Activated CD4-positive, alpha-beta memory T cell treated with anti-CD3 and anti-CD28 coated beads, Interleukin-2, amount 10 ng/mL, durations not matched to agents 7 days and 5 days (primary cell): Measurements from ENCODE around the gene SLC35G3. TPM values are rescaled to one million over a fixed set of nuclear protein-coding genes. Genes with fewer than 3 reads are reported as not detected.
A peak's percentile ranks its signal among the peaks of the same experiment; 100 is the strongest.
"Not testable (repeated sequence)": the region's sequence is repeated elsewhere in the genome, so short reads cannot be mapped to it uniquely, and the experiment has no call there.

ENCODE experiments used
- CTCF ChIA-PET: fragments of 350-600 bp; sonication (Branson Sonifier 250); formaldehyde crosslinking; loops from one replicate; lab custom pipeline; 2021; ENCODE audit warnings: antibody characterized with exemption, inconsistent platforms; lab: Charles Lee
- POLR2A ChIA-PET: fragments of 350-600 bp; sonication (Branson Sonifier 250); formaldehyde crosslinking; loops from one replicate; lab custom pipeline; 2021; ENCODE audit warnings: antibody characterized with exemption; lab: Charles Lee
- DNase-seq: peaks from one replicate; pipeline ENCODE4 v3.0.0-alpha.2; 2020
- H3K27ac Mint-ChIP-seq: one replicate; pipeline ENCODE4 v1.8.0; 2021; ENCODE audit warnings: mild to moderate bottlenecking, mixed read lengths
- H3K27me3 Mint-ChIP-seq: one replicate; pipeline ENCODE4 v1.8.0; 2021; ENCODE audit warnings: mixed read lengths
- H3K36me3 Mint-ChIP-seq: one replicate; pipeline ENCODE4 v1.8.0; 2021; ENCODE audit warnings: low read depth, mixed read lengths
- H3K4me1 Mint-ChIP-seq: one replicate; pipeline ENCODE4 v1.8.0; 2021; ENCODE audit warnings: mixed read lengths
- H3K4me3 Mint-ChIP-seq: one replicate; pipeline ENCODE4 v1.8.0; 2021; ENCODE audit warnings: mild to moderate bottlenecking, mixed read lengths
- H3K9me3 Mint-ChIP-seq: one replicate; pipeline ENCODE4 v1.8.0; 2021; ENCODE audit warnings: mixed read lengths
- total RNA-seq, 2 experiments: library from RNA; stranded (reverse); gene quantifications; one replicate each; pipeline ENCODE4 v1.2.3, GENCODE V29; 2021

Gene SLC35G3
- total RNA-seq: not detected

- CTCF ChIA-PET, DNase-seq, POLR2A ChIA-PET, H3K36me3 Mint-ChIP-seq, H3K9me3 Mint-ChIP-seq, H3K4me3 Mint-ChIP-seq, H3K27ac Mint-ChIP-seq, H3K4me1 Mint-ChIP-seq, H3K27me3 Mint-ChIP-seq: not testable (repeated sequence)
These were observed at the start of gene SLC35G3 for GRCh38 chr17:35194001-35194400. Gene SLC35G3, minus strand, starts transcription at chr17:35194393. Its CDS starts 86 bp downstream, at chr17:35194307.

- Mint-ChIP-seq H3K4me1 (peaks cover 59% of the 10 kb centered on the region), H3K27ac (peak overlapping the region; percentile 96), H3K27me3 (no peaks in the 10 kb centered on the region), H3K36me3 (peaks cover 75% of the 10 kb centered on the region), H3K9me3 (no peaks in the 10 kb centered on the region), H3K4me3 (peak overlapping the region; percentile 95)
- POLR2A ChIA-PET: interaction anchor here (0.7 to 9.2 kb wide), 39 partner anchors 11 to 566 kb away, joined by 3 to 498 read pairs (median 8); partner anchors contain the start of genes AP2B1, NLE1, PEX12 and RAD51D
- CTCF ChIA-PET: interaction anchor here (1.0 to 5.2 kb wide), 5 partner anchors 30 to 300 kb away, joined by 3 to 48 read pairs (median 3); no protein-coding TSS in a partner anchor
- DNase-seq: peak; percentile 71
These were observed 49.6 kb upstream of the SLC35G3 start for GRCh38 chr17:35243561-35244340.

- peaks cover 60% of the 10 kb centered on the region for H3K4me1 Mint-ChIP-seq
- H3K27ac Mint-ChIP-seq: peak within 1 kb of the TSS; percentile 96
- peak within 1 kb of the TSS; percentile 95 for H3K4me3 Mint-ChIP-seq
- peak; percentile 96 for DNase-seq
- no peaks in the 10 kb centered on the region for H3K9me3 Mint-ChIP-seq
- H3K27me3 Mint-ChIP-seq: no peaks in the 10 kb centered on the region
- ChIA-PET CTCF (interaction anchor here (0.7 to 5.2 kb wide), 7 partner anchors 29 to 300 kb away, joined by 3 to 48 read pairs (median 4); partner anchors contain the start of gene NLE1), POLR2A (interaction anchor here (0.8 to 9.2 kb wide), 47 partner anchors 9 to 566 kb away, joined by 3 to 498 read pairs (median 6); partner anchors contain the start of genes AP2B1, NLE1, PEX12 and RAD51D)
- H3K36me3 Mint-ChIP-seq: peaks cover 75% of the 10 kb centered on the region
These were observed 48.8 kb upstream of the SLC35G3 start, which contains the start of gene SLFN5 for GRCh38 chr17:35242805-35243560. Gene SLFN5, plus strand, starts transcription at chr17:35243072. Its CDS starts 15,619 bp downstream, at chr17:35258691.

GRCh38 chr17:35242158-35242804 lies 48.1 kb upstream of the SLC35G3 start:
- peaks cover 2% of the 10 kb centered on the region for H3K9me3 Mint-ChIP-seq
- H3K4me1 Mint-ChIP-seq: peaks cover 60% of the 10 kb centered on the region
- H3K4me3 Mint-ChIP-seq: peak overlapping the region; percentile 95
- ChIA-PET POLR2A (interaction anchor here (0.8 to 9.2 kb wide), 50 partner anchors 9 to 567 kb away, joined by 3 to 498 read pairs (median 6); partner anchors contain the start of genes AP2B1, NLE1, PEX12 and RAD51D), CTCF (interaction anchor here (0.7 to 5.2 kb wide), 9 partner anchors 11 to 301 kb away, joined by 3 to 48 read pairs (median 3); partner anchors contain the start of gene NLE1)
- H3K27ac Mint-ChIP-seq: peak overlapping the region; percentile 96
- DNase-seq: peak; percentile 92
- no peaks in the 10 kb centered on the region for H3K27me3 Mint-ChIP-seq
- peaks cover 75% of the 10 kb centered on the region for H3K36me3 Mint-ChIP-seq

- POLR2A ChIA-PET: interaction anchor here (0.6 to 9.2 kb wide), 26 partner anchors 10 to 1474 kb away, joined by 3 to 498 read pairs (median 6); partner anchors contain the start of genes NLE1, PEX12, RAD51D and SLFN11
- peak overlapping the region; percentile 95 for H3K4me3 Mint-ChIP-seq
These were observed 47.3 kb upstream of the SLC35G3 start for GRCh38 chr17:35241520-35241919.

GRCh38 chr17:35240861-35241260 lies 46.7 kb upstream of the SLC35G3 start:
- peaks cover 80% of the 10 kb centered on the region for H3K36me3 Mint-ChIP-seq
- H3K9me3 Mint-ChIP-seq: peaks cover 3% of the 10 kb centered on the region
- H3K4me1 Mint-ChIP-seq: peaks cover 59% of the 10 kb centered on the region
- H3K27me3 Mint-ChIP-seq: no peaks in the 10 kb centered on the region
- peak overlapping the region; percentile 96 for H3K27ac Mint-ChIP-seq
- POLR2A ChIA-PET: interaction anchor here (0.6 to 9.2 kb wide), 27 partner anchors 9 to 1473 kb away, joined by 3 to 498 read pairs (median 6); partner anchors contain the start of genes NLE1, PEX12, RAD51D and SLFN11
- H3K4me3 Mint-ChIP-seq: peak overlapping the region; percentile 95
- CTCF ChIA-PET: interaction anchor here (0.7 to 5.2 kb wide), 13 partner anchors 9 to 327 kb away, joined by 3 to 48 read pairs (median 3); partner anchors contain the start of gene SLFN12L
- DNase-seq: no peak

More at GRCh38 chr17:35241520-35241919, 47.3 kb upstream of the SLC35G3 start:
- Mint-ChIP-seq H3K27ac (peak overlapping the region; percentile 96), H3K27me3 (no peaks in the 10 kb centered on the region), H3K4me1 (peaks cover 59% of the 10 kb centered on the region), H3K36me3 (peaks cover 77% of the 10 kb centered on the region), H3K9me3 (peaks cover 3% of the 10 kb centered on the region)
- CTCF ChIA-PET: interaction anchor here (0.7 to 5.2 kb wide), 10 partner anchors 9 to 298 kb away, joined by 3 to 48 read pairs (median 3); partner anchors contain the start of gene SLFN12L
- DNase-seq: peak; percentile 42

GRCh38 chr17:35239823-35240222 lies 45.6 kb upstream of the SLC35G3 start:
- Mint-ChIP-seq H3K4me3 (peak overlapping the region; percentile 95), H3K36me3 (peaks cover 81% of the 10 kb centered on the region), H3K4me1 (peaks cover 52% of the 10 kb centered on the region), H3K27me3 (no peaks in the 10 kb centered on the region), H3K9me3 (peaks cover 11% of the 10 kb centered on the region), H3K27ac (peak overlapping the region; percentile 60)
- POLR2A ChIA-PET: interaction anchor here (0.9 to 9.2 kb wide), 15 partner anchors 11 to 349 kb away, joined by 4 to 498 read pairs (median 28); partner anchors contain the start of genes LIG3, NLE1, PEX12 and SLFN11
- CTCF ChIA-PET: interaction anchor here (0.7 to 5.2 kb wide), 7 partner anchors 8 to 302 kb away, joined by 3 to 48 read pairs (median 3); no protein-coding TSS in a partner anchor
- DNase-seq: no peak

GRCh38 chr17:35238821-35239220 lies 44.6 kb upstream of the SLC35G3 start:
- H3K36me3 Mint-ChIP-seq: peaks cover 76% of the 10 kb centered on the region
- DNase-seq: no peak
- H3K27ac Mint-ChIP-seq: peak overlapping the region; percentile 15
- H3K4me3 Mint-ChIP-seq: peak overlapping the region; percentile 46
- no peaks in the 10 kb centered on the region for H3K27me3 Mint-ChIP-seq
- ChIA-PET POLR2A (interaction anchor here (0.7 to 9.2 kb wide), 13 partner anchors 10 to 350 kb away, joined by 3 to 498 read pairs (median 5); partner anchors contain the start of genes LIG3, NLE1, PEX12 and SLFN11), CTCF (interaction anchor here (1.3 to 2.4 kb wide), 2 partner anchors 25 to 75 kb away, joined by 5 to 6 read pairs; no protein-coding TSS in a partner anchor)
- peaks cover 44% of the 10 kb centered on the region for H3K4me1 Mint-ChIP-seq
- H3K9me3 Mint-ChIP-seq: peaks cover 13% of the 10 kb centered on the region

- Mint-ChIP-seq H3K36me3 (peaks cover 64% of the 10 kb centered on the region), H3K27ac (no peak overlapping the region), H3K4me1 (peaks cover 44% of the 10 kb centered on the region), H3K4me3 (no peak overlapping the region), H3K9me3 (peaks cover 13% of the 10 kb centered on the region), H3K27me3 (no peaks in the 10 kb centered on the region)
- ChIA-PET POLR2A (interaction anchor here (8.4 to 9.2 kb wide), 2 partner anchors 16 to 24 kb away, joined by 152 to 498 read pairs; no protein-coding TSS in a partner anchor), CTCF (no interaction called here)
- no peak for DNase-seq
These were observed 42.6 kb upstream of the SLC35G3 start for GRCh38 chr17:35236821-35237220.

GRCh38 chr17:35235917-35236316 lies 41.7 kb upstream of the SLC35G3 start:
- Mint-ChIP-seq H3K27me3 (no peaks in the 10 kb centered on the region), H3K4me3 (no peak overlapping the region), H3K9me3 (peaks cover 16% of the 10 kb centered on the region), H3K4me1 (peaks cover 40% of the 10 kb centered on the region), H3K36me3 (peaks cover 61% of the 10 kb centered on the region), H3K27ac (no peak overlapping the region)
- no peak for DNase-seq
- POLR2A ChIA-PET: interaction anchor here (1.1 to 1.6 kb wide), 3 partner anchors 10 to 264 kb away, joined by 3 to 17 read pairs (median 3); no protein-coding TSS in a partner anchor
- CTCF ChIA-PET: interaction anchor here (0.9 to 1.1 kb wide), 2 partner anchors 17 to 57 kb away, joined by 3 read pairs; no protein-coding TSS in a partner anchor

GRCh38 chr17:35235289-35235688 lies 41.1 kb upstream of the SLC35G3 start:
- Mint-ChIP-seq H3K27me3 (no peaks in the 10 kb centered on the region), H3K36me3 (peaks cover 63% of the 10 kb centered on the region), H3K4me1 (peaks cover 38% of the 10 kb centered on the region), H3K27ac (no peak overlapping the region), H3K9me3 (peaks cover 19% of the 10 kb centered on the region), H3K4me3 (no peak overlapping the region)
- DNase-seq: no peak
- ChIA-PET CTCF (interaction anchor here (0.9 to 1.1 kb wide), 2 partner anchors 17 to 57 kb away, joined by 3 read pairs; no protein-coding TSS in a partner anchor), POLR2A (interaction anchor here (1.1 to 1.6 kb wide), 3 partner anchors 9 to 265 kb away, joined by 3 to 17 read pairs (median 3); no protein-coding TSS in a partner anchor)
